Measurements from ENCODE around the gene CNTN4.
"Not testable (repeated sequence)": the region's sequence is repeated elsewhere in the genome, so short reads cannot be mapped to it uniquely, and the experiment has no call there.

CNTN4 gene

DNA sequence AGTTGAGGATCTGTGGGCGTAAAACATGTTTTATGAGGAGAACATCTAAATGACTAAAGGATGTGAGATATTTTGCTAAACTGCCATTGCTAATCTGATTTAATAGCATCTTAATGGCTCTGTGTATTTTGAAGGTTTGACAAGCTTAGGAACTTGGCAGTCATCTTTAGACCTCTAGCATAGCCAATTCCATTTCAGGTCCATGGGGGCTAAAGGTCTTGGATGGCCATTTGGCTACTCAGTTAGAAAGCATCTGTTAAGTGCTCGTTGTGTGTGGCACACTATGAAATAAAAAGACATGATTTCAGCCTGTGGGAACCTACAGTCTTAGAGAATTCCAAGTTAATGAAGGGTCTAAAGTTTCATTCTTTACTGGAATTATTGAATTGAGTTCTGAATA is 775.3 kb downstream of the CNTN4 start:
- no peak for DNase-seq

DNA sequence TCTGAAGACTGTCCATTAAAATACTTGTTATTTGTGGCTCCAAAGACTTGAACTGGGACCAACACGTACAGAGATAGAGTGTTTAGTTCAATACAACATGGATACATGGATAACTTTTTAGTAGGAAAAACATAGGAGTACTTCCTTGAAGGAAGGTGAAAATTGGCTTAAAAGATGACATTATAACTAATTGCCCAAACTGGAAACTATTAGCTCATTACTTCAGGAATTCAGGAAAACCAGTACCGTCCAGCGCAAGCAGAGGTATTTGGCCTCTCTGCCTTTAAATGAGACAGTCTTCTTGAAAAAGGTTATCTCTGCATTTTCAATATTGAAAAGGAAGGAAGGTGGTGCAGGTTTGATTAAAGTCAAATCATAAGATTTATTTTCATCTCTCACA is 777.0 kb downstream of the CNTN4 start:
- no peak for DNase-seq

DNA sequence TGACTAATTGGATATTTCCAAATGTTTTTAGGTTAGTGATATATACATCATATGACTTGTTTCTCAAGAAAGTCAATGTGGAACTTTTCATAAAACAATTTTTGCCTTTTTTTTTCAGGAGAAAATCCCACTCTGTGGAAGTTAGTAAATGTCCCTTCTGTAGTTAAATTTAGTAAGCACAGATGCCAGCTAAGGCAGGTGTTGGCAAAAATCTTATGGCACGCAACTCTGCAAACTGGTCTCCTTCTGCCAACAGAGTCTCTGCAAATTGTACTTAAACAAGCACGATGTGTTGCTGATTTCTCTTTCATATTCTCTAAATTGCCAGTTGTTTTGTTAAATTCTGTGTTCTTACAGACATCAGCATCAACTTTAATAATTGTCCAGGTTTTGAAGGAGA is 777.7 kb downstream of the CNTN4 start:
- no peak for DNase-seq

DNA sequence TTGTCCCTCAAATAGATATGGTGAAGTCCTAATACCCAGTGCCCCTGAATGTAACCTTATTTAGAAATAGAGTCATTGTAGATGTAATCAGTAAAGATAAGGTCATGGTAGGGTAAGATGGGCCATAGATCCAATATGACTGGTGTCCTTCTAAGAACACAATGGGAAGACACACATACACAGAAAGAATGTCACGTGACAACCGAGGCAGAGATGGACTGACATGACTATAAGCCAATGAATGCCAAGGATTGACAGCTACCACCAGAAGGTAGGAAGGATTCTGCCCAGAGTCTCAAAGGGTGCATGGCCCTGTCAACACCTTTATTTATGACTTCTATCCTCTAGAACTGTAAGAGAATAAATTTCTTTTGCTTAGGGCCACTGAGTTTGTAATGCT is 780.4 kb downstream of the CNTN4 start:
- no peak for DNase-seq

DNA sequence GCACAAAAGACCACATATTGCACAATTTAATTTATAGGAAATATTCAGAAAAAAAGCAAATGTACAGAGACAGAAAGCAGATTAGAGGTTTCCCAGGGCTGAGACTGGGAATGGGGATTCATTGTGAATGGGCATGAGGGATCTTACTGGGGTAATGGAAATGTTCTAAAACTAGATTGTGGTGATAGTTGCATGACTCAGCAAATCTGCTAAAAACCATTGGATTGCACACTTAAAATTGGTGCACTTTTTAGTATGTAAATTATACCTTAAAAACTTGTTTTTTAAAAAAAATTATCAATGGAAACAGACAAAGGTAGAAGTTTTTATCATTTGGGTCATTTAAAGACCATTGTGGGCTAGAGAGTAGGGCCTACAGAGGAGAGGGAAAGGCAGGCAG is 780.9 kb downstream of the CNTN4 start:
- no peak for DNase-seq

DNA sequence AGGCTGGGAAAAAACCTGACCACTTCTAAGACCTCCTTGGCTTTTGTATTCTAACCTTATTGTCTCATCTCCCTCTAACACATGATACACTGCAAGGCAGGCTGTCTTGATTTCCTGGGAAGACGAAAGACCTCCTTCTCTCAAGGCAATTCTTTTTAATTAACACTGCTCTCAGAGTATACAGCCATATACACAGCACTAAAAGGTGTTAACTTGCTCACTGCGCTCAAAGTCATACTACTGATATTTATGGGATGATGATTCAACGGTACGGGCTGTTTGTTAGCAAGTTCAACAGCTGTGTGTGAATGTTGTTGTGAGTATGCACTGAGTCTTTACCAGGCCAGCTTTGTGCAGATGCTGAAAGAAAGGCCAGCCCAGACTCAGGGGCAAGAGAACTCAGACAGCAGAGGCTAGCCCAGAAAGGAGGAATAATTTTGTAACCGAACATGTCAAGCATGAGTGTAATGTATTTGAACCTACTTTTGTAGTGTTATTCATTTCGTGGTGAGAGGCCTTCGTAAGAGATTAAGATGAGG is 781.6 kb downstream of the CNTN4 start:
- no peak for DNase-seq

DNA sequence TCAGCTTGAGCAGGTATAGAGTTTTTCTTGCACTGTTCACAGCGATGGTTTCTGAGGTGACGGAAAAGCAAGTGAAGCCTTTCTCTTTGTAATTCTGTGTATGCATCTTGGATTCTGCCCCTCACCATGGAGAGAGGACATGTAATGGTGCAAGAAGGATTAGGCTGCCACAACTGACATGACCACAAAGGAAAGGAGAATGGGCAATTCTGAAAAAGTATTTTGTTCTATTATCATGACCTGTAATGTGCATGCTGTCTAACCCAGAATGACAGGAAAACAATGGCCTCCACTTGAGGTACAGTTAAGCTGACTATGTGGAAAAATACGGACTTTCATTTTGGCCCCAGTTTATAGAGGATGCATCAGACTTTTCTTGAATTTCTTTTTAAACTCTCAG is 784.6 kb downstream of the CNTN4 start:
- no peak for DNase-seq

DNA sequence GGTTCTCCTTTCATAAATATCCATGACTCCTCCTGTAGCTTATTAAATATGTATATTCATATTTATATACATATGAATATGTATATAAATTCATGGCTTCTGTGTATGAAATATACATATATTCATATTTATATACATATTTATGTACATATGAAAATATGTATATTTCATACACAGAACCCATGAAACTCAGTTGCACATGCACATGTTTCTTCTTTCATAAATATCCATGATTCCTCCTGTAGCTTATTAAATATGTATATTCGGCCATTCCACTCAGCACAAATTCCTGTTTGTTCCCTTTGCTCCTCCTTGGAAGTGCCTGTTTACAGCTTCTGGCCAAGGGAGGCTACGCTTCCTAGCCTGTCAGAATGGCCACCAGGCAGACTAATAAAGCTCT is 789.9 kb downstream of the CNTN4 start:
- DNase-seq: no peak

DNA sequence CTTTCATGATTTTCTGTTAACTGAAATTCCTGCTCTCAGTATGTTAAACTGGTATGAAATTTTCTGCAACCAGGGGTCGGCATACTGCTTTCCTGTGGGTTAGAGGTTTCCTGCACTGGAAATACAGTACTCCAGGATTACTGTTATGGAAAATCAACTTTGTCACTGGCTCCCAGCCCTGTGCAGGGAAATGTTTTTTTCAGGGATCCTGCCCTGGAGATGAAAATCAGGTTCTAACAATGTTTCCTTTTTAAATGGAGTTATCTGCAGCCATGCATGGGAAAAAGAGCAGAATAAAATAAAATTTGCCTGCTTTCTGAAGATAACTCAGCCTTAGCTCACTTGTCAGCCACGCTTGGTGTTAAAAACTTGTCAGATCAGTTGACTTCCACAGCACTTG is 791.1 kb downstream of the CNTN4 start:
- DNase-seq: no peak

DNA sequence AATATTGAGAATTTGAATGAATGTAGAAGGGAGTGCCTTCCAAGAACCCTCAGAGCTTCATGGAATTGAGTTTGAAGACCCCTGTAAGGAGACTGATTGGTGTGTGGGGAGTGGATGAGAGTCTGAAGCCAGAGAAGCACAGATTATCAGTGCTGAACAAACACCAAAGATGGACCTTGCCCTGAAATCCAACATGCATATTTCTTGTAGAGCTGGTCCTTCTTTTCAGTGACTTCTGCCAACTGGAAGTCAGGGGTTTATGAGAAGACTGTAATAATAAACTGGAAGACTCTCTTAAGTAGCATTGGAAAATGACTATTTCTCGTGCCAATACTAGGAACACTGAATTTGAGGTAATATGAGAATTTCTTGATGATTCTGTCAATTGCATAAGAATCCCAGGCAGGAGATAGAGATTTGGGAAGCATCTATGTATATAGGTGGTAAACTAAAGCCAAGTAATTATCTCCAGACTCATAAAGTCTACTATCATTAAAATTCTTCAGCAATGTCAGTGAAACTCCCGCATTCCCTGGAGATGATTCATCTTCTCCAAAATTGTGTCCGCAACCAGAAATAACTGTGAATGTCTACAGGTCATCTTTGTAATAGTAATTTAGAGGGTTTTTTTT is 797.8 kb downstream of the CNTN4 start:
- no peak for DNase-seq

DNA sequence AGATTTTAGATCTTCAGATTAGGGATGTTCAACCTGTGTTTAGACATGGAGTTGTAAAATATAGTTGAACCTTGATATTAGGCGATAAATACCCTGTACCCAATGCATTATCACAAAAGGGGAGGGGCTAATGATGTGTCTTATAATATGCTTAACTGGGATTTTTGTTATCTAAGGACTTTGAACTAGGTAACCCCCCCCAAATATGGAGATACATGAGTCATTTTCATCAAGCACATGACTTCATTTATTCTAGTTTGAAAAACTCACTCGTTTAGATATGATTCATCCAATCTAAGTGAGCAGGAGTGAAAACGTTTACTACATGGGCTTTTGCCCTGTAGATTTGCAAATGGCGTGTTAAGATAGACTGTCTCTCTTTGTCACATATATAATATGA is 799.2 kb downstream of the CNTN4 start:
- no peak for DNase-seq

DNA sequence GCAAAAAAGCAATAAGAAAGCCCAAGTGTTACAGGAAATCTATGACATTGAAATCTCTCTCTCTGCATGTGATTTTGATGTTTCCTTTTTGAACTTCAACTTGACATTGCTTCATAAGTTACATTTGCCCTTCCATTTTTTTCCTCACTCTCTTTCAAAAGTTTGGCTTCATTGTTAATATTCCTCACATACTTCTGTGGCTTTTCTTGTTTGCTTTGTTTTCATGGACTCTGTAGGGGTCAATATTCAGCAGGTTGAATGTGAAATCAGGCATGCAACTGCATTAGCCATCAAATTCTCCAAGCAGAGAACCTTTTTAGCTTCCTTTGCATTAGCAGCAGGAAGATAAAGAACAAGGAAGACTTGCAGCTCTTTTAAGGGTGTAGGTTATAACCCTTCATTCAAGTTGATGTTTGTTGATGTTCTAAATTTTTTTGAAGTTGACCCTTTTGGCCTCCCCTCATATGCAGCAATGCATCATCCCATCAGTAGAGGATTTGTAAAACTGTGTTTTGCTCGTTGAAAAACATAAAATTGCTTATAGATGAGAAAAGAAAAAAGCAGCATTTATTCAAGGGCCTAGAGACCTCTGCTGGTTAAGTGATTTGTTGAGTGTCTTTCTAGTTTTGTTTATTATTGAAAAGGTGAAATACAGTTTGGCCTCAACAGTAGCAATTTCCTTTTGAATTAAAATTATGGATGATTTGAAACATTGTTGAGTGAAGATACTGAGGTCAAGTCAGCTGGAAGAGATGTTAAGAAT is 800.1 kb downstream of the CNTN4 start:
- no peak for DNase-seq

DNA sequence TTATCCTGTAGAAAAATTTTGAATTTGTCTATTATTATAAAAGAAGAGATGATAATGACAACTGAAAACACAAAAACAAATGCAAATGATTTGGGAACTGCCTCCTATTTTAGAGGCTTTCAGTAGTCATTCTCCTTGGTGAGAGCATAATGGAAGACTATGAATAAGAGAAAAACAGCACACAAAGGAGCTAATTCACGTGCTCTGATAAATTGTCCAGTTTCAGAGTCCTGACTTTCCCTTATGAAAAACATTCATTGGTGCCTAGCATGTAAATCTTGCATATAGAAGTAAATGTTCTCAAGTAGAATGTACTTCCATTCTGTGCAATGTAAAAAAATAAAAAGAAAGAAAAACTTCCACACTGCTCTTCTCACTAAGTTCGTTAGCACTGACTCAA is 805.4 kb downstream of the CNTN4 start:
- no peak for DNase-seq

DNA sequence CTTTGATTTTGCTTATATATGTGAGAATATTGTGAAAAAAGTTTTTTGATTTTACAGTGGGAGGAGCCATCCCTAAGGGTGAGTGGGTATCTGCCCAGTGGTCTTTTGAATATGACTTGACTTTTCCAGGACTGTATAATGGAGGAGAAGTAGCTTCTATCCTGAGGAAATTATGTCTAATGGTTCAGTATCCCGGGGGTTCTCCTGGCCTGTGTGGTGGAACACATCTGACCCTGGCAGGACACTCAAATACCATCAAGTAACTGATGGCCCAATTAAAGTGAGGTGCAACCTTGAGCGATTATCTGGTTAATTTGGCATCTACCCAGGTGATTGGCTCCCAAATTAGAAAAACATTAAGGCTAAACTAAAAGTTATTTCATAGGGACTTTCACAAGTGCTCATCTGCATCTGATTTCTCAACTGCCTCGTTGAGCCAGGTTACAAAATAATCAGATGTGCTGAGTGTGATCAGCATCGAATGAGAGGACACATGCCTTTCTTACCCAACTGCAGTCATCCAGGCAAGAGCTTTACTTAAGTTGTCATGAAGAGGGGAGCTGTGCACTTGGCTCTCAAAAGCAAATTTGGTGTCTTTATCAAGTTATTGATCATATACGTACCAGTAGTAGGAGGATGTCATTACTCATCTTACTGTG is 810.2 kb downstream of the CNTN4 start:
- DNase-seq: no peak

DNA sequence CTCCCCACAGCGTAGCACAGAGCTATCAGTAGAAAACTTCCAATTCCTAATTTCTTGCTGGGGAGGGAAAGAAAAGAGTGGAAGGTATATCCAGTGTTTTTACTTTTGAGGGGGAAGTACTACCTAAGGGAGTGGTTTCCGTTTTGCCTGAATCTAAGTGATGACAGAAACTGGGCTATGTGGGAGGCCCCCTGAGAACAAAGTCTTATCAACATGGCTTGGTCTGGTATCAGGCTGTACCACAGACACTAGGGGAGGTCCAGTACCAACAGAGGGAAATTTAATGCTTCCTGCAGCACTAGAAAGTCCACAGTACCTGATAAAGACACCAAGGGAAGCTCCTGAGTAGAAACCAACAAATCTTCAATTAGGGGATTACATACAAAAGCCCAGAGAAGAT is 812.3 kb downstream of the CNTN4 start:
- DNase-seq: no peak

DNA sequence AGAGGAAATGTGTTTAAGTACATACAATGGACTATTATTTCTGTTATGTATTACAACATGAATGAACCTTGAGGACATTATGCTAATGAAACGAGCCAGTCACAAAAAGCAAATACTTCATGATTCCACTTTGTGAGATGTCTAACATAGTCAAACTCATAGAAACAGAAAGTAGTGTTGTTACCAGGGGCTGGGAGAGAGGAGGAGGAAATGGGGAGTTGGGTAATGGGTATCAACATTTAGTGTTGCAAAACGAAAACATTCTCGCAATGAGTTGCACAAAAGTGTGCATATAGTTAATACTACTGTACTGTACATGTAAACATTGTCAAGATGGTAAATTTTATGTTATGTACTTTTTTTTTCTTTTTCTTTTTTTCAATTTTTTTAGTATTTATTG is 817.2 kb downstream of the CNTN4 start:
- no peak for DNase-seq

DNA sequence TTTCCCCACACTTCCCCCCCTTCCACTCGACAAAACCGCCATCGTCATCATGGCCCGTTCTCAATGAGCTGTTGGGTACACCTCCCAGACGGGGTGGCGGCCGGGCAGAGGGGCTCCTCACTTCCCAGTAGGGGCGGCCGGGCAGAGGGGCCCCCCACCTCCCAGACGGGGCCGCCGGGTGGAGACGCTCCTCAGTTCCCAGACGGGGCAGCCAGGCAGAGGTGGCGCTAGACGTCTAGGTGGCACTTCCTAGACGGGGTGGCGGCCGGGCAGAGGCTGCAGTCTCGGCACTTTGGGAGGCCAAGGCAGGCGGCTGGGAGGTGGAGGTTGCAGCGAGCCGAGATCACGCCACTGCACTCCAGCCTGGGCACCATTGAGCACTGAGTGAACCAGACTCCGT is 818.0 kb downstream of the CNTN4 start:
- not testable (repeated sequence) for DNase-seq

DNA sequence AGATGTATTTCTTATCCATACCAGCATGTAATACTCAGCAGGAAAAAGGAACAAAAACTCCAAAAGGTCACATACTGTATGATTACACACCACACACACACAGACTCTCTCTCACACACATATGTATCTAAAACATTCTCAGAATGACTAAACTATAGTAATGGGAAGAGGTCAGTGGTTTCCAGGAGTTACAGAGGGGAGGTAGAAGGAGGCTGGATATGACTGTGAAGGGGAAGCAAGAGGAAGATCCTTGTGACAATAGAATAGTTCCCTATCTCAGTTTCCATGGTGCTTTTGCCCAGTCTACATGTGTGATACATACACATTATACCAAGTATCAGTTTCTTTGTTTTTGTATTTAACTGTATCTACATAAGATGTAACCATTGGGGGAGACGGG is 821.4 kb downstream of the CNTN4 start:
- DNase-seq: no peak

DNA sequence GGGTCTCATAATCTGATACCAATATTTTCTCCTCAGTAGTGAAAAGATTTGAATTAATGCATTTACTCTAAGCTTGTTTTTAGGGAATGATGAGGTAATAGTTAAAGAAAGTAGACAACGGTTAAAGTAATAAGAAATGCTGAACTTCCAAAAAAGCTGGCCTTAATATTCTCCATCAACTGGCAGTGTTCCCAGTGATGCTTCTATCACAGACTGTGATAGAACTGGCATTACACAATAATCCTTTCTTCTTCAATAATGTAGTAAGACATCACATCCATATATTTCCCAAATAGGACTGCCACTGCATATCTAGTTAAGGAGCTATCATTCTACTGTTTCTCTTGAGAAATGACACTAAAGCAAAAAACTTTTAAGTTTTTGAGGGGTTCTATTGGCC is 822.8 kb downstream of the CNTN4 start:
- no peak for DNase-seq

DNA sequence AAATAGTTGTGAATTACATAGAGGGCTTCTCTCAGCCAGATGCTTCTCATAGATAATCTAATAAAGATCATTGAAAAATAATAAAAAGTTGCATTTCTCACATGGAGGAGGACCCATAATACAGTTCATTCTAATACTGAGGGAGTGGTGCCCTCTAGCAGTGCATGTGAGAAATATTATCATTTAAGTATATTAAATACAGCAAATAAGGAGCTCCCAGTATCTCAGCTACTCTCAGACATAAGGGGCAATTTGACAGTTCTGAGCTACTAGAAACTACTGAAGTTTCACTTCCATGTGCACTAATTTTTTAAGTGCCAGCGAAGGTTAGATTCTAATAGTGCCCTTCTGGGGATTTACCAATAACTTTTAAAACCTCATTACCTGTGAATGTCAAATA is 823.2 kb downstream of the CNTN4 start:
- no peak for DNase-seq

DNA sequence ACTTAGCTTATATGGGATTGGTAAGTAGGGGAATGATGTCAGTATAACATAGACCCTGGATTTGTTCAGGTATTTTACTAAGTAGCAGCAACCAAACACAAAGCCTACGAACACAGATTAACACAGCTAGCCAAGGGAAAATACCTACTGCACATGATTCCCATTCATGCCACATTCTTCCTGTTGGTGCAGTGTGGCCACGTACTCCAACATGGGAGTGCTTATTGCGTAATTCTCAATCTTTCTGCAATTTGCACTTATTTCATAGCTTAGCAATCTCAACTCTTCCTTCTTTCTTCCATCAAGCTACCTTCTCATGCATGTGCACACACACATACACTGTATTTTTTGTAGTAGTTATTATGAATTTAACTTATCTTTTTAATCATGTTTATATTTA is 824.7 kb downstream of the CNTN4 start:
- no peak for DNase-seq

DNA sequence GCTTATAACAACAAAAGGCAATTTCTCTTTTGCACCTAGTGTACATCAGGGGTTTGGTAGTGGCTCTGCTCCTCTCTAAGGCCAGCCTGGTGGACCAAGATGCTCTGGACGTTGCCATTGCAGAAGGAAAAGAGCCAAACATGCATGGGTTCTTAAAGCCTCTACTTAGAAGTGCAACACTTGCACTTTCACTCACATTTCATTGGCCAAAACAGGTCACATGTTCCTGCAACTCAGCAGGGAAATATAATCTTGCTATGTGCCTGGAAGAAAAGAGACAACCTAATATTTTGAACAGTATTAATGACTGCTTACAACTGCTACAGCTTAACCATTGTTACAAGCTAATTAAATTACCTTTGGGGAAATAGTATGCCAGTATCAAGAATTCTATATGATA is 828.6 kb downstream of the CNTN4 start:
- no peak for DNase-seq

DNA sequence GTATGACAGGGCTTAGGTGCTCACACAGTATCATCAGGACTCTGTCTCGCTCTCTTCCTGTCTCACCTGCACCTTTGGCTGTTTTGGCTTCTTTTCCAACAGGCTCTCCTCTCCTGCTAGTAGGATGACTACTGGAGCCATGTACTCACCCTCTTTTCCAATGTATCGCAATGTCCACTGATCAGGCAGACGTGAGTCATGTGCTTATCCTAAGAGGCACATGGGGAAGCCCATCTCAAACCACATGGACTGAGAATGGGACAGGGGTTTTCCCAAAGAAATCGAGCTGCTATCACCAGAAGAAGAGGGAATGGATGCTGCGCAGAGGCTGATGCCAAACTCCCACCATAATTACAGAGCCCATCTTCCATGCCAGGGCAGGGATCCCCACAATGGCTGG is 830.9 kb downstream of the CNTN4 start:
- DNase-seq: no peak

DNA sequence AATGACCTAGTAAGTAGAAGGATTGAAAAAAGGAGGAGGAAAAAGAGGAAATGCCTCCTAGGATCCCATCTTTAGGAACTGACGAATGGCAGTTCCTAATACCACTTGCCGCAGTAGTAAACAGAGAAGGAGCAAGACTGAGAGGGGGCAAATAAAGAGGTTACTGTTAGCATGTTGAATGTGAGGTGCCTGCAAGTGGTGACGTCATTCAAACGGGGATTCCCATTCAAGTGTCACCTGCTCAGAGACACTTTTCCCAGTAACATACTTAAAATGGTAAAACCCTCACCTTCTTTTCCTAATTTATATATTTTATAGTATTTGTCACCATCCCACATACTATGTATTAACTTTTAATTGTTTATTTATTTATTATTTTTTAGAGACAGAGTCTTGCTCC is 832.6 kb downstream of the CNTN4 start:
- no peak for DNase-seq
